Embryonic facial prominence (tissue), 1 donor: ENCODE measurements around the gene SSPN.

Experiments used
- DNase-seq: peaks from one replicate; pipeline ENCODE4 v3.0.0-alpha.2; 2016; ENCODE audit errors: extremely low spot score

Gene SSPN

DNA sequence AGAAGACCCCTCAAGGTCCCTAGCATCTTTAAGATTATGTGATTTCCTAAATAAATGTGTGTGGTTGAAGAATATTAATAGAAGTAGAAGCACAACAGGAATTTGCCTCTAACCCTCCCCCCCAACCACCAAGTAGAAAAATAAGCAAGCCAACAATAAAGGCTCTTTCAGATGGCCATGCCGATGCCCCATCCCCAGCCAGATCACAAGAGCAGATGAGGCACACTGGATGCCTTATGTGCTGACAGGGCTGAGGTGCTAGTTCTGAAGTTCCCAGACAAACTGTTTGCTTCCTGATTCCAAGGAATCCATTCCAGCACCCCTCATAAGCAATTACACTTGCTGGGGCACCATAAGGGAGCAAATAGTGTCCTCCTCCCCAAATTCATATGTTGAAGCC, 90.0 kb downstream of the SSPN start:
- no peak for DNase-seq

DNA sequence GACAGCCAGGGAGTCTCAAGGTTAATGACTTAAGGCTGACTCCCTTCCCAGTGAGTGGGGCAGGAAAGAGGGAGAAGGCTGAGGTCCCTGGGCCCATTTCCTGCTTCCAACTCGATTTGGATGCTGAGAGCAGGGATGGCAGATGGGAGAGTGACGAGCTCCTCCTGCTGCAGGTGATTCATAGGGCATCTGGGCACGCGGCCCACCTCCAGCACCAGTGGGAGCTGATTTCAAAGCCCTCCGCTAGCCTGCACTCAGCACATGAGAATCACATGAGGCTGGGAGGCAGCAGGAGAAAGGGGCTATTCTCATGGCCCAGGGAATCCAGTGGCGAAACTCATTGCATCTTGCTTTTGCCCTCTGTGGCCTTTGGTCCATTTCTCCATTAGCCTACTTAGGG, 90.8 kb downstream of the SSPN start:
- DNase-seq: no peak

DNA sequence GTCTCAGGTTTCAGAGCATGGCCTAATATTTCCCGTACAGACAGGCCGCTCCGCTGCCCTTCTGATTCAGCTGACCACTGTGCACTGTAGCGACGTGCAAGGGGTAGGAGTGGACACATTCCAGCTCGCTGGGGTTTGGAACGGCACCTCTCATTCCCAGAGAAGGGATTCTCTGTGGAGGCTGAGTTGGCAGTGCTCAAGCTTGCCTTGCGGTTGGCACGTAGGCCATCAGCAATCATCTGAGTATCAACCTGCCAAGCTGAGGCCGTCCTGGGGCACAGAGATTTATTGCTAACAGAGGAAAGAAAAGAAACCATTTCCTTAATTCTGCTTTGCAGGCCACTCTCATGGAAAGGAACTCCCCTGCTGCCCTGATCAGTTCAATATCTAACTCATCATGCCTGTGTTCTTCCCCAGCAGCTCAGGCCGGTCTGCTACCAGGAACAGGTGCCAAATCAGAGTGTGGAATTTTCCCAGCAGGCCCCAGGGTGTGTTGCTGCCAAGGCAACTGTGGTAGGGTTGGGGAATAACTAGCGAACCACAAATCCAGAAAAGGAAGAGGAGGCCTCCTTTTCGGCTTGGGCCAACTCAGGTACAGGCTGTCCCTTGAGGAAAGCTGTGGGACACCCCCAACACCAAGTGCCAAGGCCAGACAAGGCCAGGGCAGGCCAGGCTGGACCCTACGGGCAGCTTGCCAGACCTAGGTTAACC, 92.5 kb downstream of the SSPN start:
- no peak for DNase-seq

DNA sequence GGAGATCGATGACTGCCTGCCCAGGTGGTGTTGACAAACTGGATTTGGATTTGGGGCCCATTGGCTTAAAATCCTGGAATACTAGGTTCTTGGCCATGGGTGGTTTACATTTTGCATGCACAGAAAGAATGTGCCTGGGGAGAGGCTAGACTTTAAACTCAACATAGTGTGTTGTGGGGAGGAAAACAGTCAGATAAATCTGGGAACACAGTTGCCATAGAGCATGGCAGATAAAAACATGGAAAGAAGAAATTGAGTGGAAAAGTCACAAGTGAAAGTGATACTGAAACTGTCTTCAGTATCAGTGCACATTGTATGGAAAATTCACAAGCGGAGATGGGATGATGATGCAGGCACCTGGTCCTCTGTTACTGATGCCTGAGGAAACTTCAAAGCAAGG, 95.2 kb downstream of the SSPN start:
- no peak for DNase-seq

DNA sequence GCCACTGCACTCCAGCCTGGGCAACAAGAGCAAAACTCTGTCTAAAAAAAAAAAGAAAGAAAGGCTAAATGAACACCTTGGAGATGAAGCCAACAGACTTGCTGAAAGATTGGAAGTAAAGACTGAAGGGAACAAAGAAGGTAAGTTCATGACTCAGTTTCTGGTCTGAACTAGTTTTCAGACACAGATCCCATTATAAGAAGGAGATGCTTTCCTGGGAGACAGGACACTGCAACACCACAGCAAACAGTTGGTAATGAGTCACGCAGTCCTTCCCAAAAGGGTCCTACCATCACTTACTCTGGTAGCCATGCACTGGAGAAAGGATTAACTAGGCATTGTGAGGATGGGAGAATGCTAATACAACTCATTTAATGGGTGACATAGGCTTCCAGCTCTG, 97.2 kb downstream of the SSPN start:
- DNase-seq: no peak

DNA sequence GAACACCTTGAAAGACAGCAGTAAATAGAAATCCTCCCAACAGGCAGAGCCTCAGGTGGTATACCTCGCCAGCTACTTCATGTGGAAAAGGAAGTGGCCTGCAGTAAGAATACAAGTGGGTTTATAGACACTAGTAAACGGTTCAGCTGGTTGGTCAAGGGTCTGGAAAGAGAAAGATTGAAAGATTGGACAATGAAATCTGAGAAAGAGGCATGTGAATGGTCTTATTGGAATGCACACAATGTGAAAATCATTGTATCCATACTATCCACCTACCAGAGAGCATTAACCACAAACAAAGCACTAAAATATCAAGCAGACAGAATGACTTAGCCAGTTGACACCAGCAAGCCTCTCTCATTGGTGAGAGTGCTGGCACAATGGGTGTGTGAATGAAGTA, 98.2 kb downstream of the SSPN start:
- DNase-seq: no peak

DNA sequence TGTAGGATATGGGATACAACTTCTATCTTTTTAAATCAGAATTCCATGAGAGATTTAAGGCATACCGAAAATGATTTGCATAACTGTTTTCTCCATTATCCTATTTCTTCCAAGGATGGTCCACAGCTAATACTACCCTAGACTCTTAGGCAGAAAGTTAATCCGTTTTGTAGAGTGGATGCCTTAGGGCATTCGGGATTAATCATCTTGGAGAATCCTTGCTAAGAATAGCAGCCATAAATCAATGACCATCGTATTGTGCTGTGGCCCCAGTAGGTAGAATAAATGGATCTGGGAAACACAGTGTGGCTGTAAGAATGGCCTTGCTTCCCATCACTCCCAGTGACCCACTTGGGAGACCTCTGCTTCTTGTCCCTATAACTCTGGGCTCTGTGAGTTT, 99.6 kb downstream of the SSPN start:
- DNase-seq: no peak

DNA sequence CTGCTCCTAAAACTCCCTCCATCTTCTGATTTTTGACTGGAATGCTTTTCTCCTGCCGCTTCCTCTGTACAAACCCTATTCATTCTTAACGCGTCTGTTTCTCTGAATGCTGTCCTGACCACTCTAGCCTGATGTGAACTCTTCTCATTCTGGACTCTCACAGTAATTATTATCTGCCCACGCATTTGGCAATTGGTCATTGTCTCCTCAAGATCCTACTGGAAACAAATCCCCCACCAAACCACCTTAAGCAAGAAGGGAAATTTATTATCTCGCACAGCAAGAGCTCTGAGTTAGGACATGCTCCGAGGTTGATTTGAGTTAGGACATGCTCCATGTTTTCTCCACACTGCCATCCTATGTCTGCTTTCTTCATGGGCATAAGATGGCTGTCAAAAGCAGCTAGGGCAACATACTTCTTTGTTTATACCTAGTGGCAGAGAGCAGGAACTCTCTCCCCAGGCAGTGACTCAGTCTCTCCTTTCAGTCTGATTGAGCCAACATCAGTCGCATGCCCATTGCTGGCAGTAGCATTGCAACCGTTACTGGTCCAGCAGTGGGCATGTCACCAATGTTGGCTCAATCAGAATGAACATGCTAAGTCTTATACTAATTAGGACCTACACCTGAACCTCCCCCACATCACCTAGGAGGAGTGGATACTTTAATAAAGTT, 102.2 kb downstream of the SSPN start:
- DNase-seq: no peak

DNA sequence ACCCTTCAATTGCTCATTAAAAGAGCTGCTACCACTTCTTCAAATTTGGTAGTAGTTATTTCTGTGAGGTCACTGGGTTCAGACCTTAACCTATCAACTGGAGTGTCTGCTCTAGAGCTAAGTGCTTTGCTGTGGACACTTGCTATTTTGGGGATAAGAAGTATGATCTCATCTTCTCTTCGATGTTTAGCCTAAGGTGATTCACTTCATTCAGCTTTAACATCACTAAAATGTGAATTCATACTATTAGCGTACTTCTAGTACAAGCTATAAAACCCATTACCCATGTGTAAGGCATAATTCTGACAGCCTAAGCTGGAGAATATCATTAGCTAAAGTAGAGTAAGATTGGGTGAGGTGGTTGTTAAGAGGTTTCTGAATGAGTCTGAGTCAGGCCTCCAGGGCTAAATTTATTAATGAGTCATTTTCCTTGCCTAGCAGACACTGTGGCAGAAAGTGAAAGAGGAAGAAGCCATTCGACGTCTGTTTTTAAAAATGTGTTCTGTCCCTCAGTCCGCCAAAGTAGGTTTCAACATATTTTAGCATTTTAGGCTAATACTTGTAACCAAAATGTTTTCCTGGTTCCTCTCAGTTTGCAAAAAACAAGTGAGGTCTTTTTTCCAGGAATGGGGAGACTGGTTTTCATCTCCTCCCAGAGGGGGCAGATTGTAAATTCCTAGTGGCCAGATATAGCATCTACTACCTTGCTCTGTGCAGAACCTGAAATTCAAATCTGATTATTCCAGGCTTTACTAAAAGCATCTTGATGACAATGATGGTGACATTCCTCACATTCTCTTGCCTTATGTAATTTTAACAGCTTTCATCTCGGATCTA, 103.6 kb downstream of the SSPN start:
- no peak for DNase-seq

DNA sequence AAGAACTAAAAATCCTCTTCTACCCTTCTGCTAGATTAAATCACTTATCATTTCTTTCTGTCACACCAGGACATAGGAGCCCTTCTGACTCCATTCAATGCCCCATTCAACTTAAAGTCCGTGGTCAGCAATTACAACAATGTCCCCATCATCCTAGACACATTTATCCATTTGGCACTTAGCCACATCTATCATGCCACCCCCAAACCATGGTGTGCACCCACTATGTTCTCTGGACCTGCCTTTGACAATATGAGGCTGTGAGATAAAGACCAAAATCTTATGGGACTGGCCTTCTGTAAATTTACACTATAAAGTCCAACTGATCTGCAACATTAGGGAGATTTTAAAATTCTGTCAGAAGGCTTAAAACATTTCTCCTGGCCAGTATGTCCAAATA, 104.4 kb downstream of the SSPN start:
- DNase-seq: no peak
